NT2/D1 (cell line): ENCODE data around the gene FLNC.
A peak's percentile ranks its signal among the peaks of the same experiment; 100 is the strongest.

ENCODE experiments used
- DNase-seq: peaks from one replicate; pipeline ENCODE4 v3.0.0-alpha.2; 2011; ENCODE audit warnings: low read depth, low spot score
- H3K27me3 ChIP-seq: 2 replicates; pipeline ENCODE4 v1.6.0; 2011; ENCODE audit warnings: mild to moderate bottlenecking; ENCODE audit not compliant: insufficient read length, insufficient read depth
- H3K36me3 ChIP-seq: 2 replicates; pipeline ENCODE4 v1.6.1; 2011; ENCODE audit warnings: mild to moderate bottlenecking, low read length, mixed read lengths; ENCODE audit not compliant: insufficient read depth, insufficient read length
- H3K4me1 ChIP-seq: 2 replicates; pipeline ENCODE4 v1.5.1; 2011; ENCODE audit not compliant: insufficient read depth, insufficient read length
- H3K4me3 ChIP-seq: 2 replicates; pipeline ENCODE4 v1.5.1; 2011; ENCODE audit warnings: low read depth; ENCODE audit not compliant: insufficient read length
- H3K9ac ChIP-seq: 2 replicates; pipeline ENCODE4 v1.6.0; 2011; ENCODE audit warnings: low read depth; ENCODE audit not compliant: insufficient read length
- H3K9me3 ChIP-seq: 2 replicates; pipeline ENCODE4 v1.5.1; 2011; ENCODE audit warnings: mild to moderate bottlenecking, low read length; ENCODE audit not compliant: insufficient read depth
- SUZ12 ChIP-seq: IDR thresholded peaks from 2 replicates; pipeline ENCODE4 v1.6.1; 2011; ENCODE audit not compliant: insufficient read length, insufficient read depth; ENCODE audit errors: extremely low read depth
- YY1 ChIP-seq: IDR thresholded peaks from 2 replicates; pipeline ENCODE4 v1.6.1; 2011; ENCODE audit not compliant: insufficient read length, insufficient read depth
- ZNF274 ChIP-seq: IDR thresholded peaks from 2 replicates; pipeline ENCODE4 v1.6.1; 2011; ENCODE audit warnings: mild to moderate bottlenecking, low read depth, low read length

The FLNC gene

GRCh38 chr7:128795129-128795528 lies 35.1 kb upstream of the FLNC start:
- H3K4me3 ChIP-seq: no peak overlapping the region
- peak; percentile 54 for DNase-seq
- peaks cover 6% of the 10 kb centered on the region for H3K4me1 ChIP-seq
- H3K27me3 ChIP-seq: peaks cover 6% of the 10 kb centered on the region
- H3K9me3 ChIP-seq: no peaks in the 10 kb centered on the region
- TF ChIP-seq SUZ12 (no peak), ZNF274 (no peak), YY1 (no peak)
- no peak overlapping the region for H3K9ac ChIP-seq
- H3K36me3 ChIP-seq: peaks cover 10% of the 10 kb centered on the region

GRCh38 chr7:128796327-128796726 lies 33.9 kb upstream of the FLNC start:
- H3K4me1 ChIP-seq: peaks cover 6% of the 10 kb centered on the region
- no peak overlapping the region for H3K9ac ChIP-seq
- peaks cover 13% of the 10 kb centered on the region for H3K36me3 ChIP-seq
- no peak overlapping the region for H3K4me3 ChIP-seq
- H3K9me3 ChIP-seq: no peaks in the 10 kb centered on the region
- H3K27me3 ChIP-seq: no peaks in the 10 kb centered on the region
- DNase-seq: no peak
- TF ChIP-seq SUZ12: no peak
- no peak for TF ChIP-seq ZNF274
- TF ChIP-seq YY1: no peak

- no peaks in the 10 kb centered on the region for H3K27me3 ChIP-seq
- DNase-seq: no peak
These were observed 30.8 kb upstream of the FLNC start for GRCh38 chr7:128799451-128799850.

GRCh38 chr7:128800567-128800966 lies 29.6 kb upstream of the FLNC start:
- H3K27me3 ChIP-seq: no peaks in the 10 kb centered on the region
- no peak overlapping the region for H3K9ac ChIP-seq
- no peak overlapping the region for H3K4me3 ChIP-seq
- no peaks in the 10 kb centered on the region for H3K4me1 ChIP-seq
- TF ChIP-seq ZNF274 (no peak), SUZ12 (no peak), YY1 (no peak)
- H3K36me3 ChIP-seq: peaks cover 18% of the 10 kb centered on the region
- H3K9me3 ChIP-seq: no peaks in the 10 kb centered on the region
- DNase-seq: no peak

More at GRCh38 chr7:128799451-128799850, 30.8 kb upstream of the FLNC start:
- peaks cover 19% of the 10 kb centered on the region for H3K36me3 ChIP-seq
- H3K9me3 ChIP-seq: no peaks in the 10 kb centered on the region
- no peak overlapping the region for H3K9ac ChIP-seq
- peaks cover 4% of the 10 kb centered on the region for H3K4me1 ChIP-seq
- TF ChIP-seq ZNF274 (no peak), YY1 (no peak), SUZ12 (no peak)
- no peak overlapping the region for H3K4me3 ChIP-seq

GRCh38 chr7:128801003-128801402 lies 29.2 kb upstream of the FLNC start:
- DNase-seq: no peak
- TF ChIP-seq SUZ12 (no peak), ZNF274 (no peak), YY1 (no peak)
- no peak overlapping the region for H3K9ac ChIP-seq
- H3K4me3 ChIP-seq: no peak overlapping the region
- H3K27me3 ChIP-seq: no peaks in the 10 kb centered on the region
- peaks cover 22% of the 10 kb centered on the region for H3K36me3 ChIP-seq
- H3K9me3 ChIP-seq: no peaks in the 10 kb centered on the region
- H3K4me1 ChIP-seq: no peaks in the 10 kb centered on the region

GRCh38 chr7:128801667-128802418 lies 28.4 kb upstream of the FLNC start:
- Histone ChIP-seq H3K36me3 (peaks cover 31% of the 10 kb centered on the region), H3K9me3 (no peaks in the 10 kb centered on the region), H3K9ac (no peak overlapping the region), H3K27me3 (no peaks in the 10 kb centered on the region), H3K4me1 (no peaks in the 10 kb centered on the region), H3K4me3 (no peak overlapping the region)
- no peak for DNase-seq
- TF ChIP-seq SUZ12 (no peak), YY1 (no peak), ZNF274 (no peak)

- peaks cover 44% of the 10 kb centered on the region for H3K36me3 ChIP-seq
These were observed 25.7 kb upstream of the FLNC start for GRCh38 chr7:128804484-128804883.

More at GRCh38 chr7:128804484-128804883, 25.7 kb upstream of the FLNC start:
- no peak for DNase-seq
- no peaks in the 10 kb centered on the region for H3K4me1 ChIP-seq
- no peak overlapping the region for H3K4me3 ChIP-seq
- no peak overlapping the region for H3K9ac ChIP-seq
- H3K27me3 ChIP-seq: no peaks in the 10 kb centered on the region
- TF ChIP-seq SUZ12 (no peak), ZNF274 (no peak), YY1 (no peak)
- no peaks in the 10 kb centered on the region for H3K9me3 ChIP-seq
